ENCODE results near the gene NTMT1.
"Not testable (repeated sequence)": the region's sequence is repeated elsewhere in the genome, so short reads cannot be mapped to it uniquely, and the experiment has no call there.

NTMT1 gene

GRCh38 chr9:129626079-129626624 lies at the start of gene NTMT1:
TSS of gene NTMT1 (plus strand) at chr9:129626163. CDS start at chr9:129632704, 6,541 bp downstream.
- FAIRE-seq, result peak; percentile 58

DNA sequence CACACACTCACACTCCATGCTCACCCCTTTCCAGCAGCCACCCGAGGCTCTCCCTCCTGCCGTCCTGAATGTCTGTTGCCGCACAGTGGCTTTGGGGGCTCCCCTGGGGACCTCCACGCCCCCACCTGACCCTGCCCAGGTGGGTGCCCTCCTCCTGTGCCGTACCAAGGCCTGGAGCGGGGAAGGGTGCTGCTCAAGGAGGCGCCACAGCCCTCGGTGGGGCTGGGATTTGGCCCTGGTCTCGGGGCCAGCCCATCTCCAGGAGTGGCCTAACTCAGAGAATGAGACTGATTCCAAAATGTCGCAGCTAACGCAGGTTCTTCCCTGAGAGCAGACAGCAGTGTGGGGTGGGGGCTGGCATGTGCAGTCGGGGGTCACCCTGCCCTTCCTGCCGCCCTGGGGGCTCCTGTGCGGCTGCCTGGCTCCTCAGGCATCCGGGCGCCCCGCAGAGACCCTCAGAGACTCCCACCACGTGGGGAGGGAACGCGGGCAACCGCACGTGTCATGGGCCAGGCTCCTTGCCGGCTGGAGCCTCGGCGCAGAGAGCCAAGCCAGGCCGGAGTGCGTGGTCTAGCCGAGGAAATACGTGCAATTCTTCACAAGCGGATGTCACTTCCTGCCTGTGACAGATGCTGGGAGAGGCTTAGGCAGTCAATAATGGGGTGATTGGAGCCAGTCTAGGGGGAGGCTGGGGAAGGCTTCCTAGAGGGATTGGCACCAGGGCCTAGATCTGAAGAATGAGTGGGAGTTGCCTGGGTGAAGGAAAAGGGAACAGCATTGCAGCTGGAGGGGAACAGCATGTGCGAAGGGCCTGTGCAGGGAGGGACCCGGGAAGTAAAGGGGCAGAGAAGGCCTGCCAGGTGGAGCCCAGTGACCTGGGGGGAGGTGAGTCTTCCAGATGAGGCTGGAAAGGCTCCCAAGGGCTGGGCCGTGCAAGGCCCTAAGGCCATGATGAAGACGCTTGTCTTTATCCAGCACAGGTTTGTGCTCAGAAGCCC lies 49.1 kb upstream of the NTMT1 start:
- FAIRE-seq, result no peak

DNA sequence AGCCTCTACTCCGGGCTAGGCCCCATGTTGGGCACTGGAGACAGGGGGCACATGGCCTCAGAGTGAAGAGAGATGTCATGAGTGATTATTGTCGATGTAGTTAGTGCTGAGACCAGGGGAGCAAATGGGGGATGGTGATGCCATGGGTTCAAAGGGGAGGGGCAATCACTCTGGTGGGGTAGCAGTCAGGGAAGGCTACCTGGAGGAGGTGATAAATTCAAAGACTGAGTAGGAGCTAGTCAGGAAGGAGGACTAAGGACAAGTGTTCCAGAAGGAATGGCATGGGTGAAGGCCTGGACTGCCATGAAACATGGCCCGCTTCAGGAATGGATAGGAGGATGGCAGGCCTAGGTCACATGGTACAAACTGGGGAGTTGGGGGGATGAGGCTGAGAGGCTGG lies 46.7 kb upstream of the NTMT1 start:
- FAIRE-seq, result no peak

DNA sequence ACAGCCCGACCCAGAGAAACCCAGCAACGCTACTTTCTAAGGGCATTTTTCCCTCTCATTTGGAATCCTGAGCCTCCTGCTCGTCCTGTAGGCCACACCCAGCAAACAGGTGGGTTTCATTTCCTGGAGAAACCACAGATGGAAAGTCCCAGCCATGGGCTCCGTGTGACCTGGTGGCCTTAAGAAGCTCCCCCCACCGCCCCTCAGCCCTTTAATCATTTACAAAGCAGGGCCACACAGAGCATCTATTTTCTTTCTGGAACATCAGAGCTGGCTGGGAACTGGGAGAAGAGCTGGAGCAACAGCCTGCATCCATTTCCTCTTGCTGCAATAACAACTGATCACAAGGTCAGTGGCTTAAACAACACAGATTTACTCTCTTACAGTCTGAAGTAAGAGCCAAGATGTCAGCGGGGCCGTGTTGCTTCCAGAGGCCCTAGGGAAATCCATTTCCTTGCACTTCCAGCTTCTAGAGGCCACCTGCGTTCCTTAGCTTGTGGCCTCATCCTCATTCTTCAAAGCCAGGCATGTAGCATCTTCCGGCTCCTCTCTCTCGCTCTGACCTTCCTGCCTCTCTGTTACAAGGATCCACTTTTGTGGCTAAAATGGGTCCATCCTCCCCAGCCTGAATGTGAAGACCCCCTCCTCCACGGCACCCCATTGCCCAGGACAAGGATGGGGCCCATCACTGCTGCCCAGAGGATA lies 45.6 kb upstream of the NTMT1 start:
- no peak for FAIRE-seq

DNA sequence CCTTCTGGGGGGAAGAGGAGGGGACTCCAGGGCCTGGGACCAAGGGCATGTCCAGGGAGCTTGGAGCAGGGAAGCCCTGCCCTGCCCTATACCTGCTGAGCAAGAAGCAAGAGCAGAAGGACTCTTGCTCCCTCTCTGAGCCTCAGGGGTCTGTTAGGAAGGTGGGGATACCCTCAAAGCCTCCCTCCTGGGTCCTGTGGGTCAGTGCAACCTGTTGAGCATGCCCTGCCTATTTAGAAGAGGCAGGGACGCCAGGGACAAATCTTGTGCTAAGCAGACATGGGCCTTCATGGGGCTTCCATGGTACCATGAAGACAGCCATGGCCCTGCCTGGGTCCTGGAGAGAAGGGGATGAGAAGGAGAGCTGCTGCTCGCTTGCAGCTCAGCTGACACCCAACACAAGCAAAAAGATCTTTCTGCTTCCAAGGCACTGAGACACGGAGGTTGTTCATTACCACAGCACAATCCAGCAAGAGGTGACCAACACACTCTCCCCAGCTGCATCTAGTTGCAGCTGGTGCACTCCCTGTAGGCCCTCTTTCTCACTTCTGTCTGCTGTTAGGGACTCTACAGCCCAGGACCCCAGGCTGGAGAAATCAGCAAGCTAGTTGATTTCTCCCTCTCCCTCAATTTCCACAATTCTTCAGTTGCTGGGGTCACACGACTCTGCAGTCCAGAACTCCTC lies 44.3 kb upstream of the NTMT1 start:
- no peak for FAIRE-seq

DNA sequence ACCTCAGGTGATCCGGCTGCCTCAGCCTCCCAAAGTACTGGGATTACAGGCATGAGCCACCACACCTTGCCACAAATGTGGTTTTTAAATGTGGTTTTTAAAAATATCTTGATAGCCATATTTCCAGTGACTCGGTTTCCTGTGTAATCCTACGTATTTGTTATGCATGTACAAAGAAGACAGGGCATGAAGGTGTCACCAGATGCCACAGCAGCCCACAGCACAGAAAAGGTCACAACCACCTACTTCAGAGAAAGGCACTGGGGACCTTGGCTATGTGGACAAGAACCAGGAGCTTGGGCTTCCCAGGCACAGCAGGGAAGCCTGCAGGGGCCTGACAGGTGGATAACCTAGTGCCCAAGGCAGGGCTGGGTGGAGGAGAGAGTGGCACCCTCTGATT lies 43.1 kb upstream of the NTMT1 start:
- no peak for FAIRE-seq

DNA sequence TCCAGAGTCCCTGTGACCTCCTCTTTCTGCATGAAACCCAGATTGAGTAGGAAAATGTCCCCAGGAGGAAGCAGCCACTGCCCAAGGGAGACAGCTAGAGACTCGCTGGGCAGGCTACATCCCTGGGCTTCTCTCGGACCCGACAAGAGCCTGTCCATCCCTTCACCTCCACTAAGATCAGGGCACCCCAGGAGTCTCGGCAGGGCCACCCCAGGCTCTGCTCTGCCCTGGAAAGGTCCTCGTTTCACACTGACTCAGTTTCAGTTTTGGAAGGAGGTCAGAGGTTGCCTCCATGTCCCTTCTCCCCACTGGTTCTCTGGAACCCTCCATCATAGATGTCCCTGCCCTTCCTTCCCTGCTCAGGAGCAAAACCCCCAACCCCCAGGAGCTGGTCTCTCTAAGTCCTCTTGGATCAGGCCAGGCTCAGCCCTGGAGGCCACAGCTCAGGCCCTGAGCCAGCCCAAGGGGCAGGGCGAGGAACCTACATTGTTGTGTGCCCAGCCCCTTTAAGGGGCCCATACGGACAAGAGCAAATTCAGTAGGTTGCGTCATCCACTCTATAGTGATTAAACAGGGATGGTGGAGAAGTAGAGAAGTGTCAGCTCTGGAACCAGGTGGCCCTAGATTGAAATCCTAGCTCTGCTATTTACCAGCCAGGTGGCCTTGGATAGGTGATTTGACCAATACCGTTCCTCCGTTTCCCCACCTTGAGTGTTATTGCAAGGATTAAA lies 42.5 kb upstream of the NTMT1 start:
- FAIRE-seq, result no peak

- FAIRE-seq, result peak; percentile 32
Measured at GRCh38 chr9:129584136-129584535, 41.8 kb upstream of the NTMT1 start.

DNA sequence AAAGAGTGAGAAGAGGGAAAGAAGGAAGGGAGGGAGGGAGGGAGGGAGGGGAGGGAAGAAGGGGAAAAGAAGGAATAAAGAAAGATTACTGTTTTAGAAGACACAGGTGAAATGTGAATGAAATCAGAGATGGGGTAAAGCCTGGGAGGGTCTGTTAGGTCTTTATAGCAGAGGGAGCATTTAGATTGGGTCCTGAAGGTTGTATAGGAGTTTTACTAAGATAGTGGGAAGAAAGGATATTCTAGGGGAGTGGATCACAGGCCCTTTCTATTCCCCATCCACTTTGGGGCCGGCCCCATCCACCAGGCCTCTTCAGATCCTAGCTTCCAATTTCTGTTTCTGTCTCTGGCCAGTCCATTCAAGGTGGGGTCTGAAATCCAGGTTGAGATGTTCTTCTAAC lies 40.6 kb upstream of the NTMT1 start:
- no peak for FAIRE-seq

GRCh38 chr9:129586245-129586644 lies 39.7 kb upstream of the NTMT1 start:
- no peak for FAIRE-seq

- FAIRE-seq, result no peak
Measured at GRCh38 chr9:129586685-129587084, 39.3 kb upstream of the NTMT1 start.

GRCh38 chr9:129587487-129588262 lies 38.3 kb upstream of the NTMT1 start:
- no peak for FAIRE-seq

DNA sequence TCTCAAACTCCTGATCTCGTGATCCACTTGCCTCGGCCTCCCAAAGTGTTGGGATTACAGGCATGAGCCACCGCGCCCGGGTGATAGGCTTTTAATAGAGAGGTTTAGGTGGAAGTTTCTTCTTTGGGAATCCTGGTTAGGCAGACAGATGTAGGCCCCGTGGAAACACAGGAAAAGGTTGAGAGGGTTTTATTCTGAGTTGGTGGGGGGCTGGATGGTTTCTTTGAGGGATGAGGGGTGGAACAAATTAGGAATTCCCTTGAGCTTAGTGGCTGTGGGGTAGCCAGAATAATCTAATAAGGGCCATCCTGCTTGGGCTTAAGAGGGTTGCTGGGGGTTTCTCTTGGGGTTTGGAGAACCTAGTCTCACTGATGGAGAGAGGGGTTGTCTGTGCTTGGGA lies 35.5 kb upstream of the NTMT1 start:
- FAIRE-seq, result no peak

- no peak for FAIRE-seq
Measured at GRCh38 chr9:129591916-129592315, 34.0 kb upstream of the NTMT1 start.

- FAIRE-seq, result not testable (repeated sequence)
Measured at GRCh38 chr9:129592790-129593189, 33.2 kb upstream of the NTMT1 start.

GRCh38 chr9:129594632-129595031 lies 31.3 kb upstream of the NTMT1 start:
- no peak for FAIRE-seq

- no peak for FAIRE-seq
Measured at GRCh38 chr9:129595311-129595741, 30.6 kb upstream of the NTMT1 start.

DNA sequence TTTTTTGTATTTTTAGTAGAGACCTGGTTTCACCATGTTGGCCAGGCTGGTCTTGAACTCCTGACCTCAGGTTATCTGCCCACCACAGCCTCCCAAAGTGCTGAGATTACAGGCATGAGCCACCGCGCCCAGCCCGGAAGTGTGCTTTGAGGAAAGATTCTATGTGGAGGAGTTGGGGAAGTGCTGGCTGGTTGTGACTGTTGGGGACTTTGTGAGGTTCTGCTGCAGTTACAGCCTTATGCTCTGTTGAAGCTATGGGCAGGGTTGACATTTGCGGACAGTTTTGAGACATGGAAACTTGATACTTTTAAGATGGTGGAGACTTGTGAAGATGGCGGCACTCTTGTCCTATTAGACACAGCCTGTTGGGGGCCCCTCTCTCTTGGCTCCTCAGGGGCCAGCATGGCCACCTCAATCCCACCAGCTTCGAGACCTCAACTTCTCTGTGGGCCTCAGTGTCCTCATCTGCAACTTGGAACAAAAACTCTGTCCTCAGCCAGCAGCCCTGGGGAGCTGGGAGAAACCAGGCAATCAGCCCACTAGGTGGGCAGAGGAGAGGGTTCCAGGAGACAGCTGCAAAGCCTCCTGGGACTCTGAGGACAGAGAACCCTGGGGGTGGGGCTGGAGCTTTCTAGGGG lies 29.9 kb upstream of the NTMT1 start:
- no peak for FAIRE-seq

DNA sequence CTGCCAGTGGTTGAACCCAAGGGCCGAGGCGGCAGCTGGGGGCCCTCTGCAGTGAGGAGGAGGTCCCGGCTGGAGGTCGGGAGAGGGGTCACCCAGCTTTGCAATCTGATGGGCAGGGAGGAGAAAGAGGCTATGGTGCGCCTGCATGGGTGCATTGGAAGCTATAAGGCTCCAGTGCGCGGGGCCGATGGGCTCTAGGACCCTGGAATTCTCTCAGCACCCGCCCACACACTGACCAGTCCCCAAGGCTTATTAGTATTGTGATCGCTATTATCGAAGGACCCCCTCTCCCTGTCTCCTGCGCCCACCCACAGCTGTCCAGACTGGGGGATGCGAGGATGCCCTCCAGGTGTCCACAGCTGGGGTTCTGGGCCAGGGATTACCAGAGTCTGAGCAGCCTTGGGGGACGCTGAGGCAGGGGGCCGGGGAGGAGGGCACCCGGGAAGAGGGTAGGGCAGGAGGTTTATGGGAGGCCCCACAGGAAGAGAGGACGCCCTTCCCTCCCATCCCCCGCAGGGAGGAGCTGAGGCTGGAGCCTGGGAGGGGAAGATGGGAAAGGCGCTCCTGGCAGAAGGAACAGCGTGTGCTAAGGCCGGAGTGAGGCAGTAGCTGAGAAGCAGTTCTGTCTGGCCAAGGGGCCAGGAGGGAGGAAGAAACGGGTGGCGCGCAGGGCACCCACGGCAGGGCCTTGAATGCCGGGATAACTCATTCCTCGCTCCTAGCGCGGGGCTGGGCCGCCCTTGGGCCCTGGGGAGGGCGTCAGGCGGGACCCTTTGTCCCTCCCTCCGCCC lies 29.2 kb upstream of the NTMT1 start:
- no peak for FAIRE-seq
